Measurements from ENCODE around the gene DPEP1. TPM values are rescaled to one million over a fixed set of nuclear protein-coding genes. Genes with fewer than 3 reads are reported as not detected.
A peak's percentile ranks its signal among the peaks of the same experiment; 100 is the strongest.
"Not testable (repeated sequence)": the region's sequence is repeated elsewhere in the genome, so short reads cannot be mapped to it uniquely, and the experiment has no call there.

The DPEP1 gene
- total and polyA plus RNA-seq, 7 donors, result 0.92 to 1.2 TPM; not detected in 5

GRCh38 chr16:89669755-89670154 is 56.3 kb downstream of the DPEP1 start:
- no peaks in the 10 kb centered on the region for H3K27me3 ChIP-seq
- no peak overlapping the region for H3K4me3 ChIP-seq
- no peak for DNase-seq
- no peak for TF ChIP-seq EP300 (IDR thresholded peaks at IDR 0.05)
- TF ChIP-seq POLR2A (IDR thresholded peaks at IDR 0.05), result no peak
- no peak for TF ChIP-seq CTCF (IDR thresholded peaks at IDR 0.05)
- no peak for TF ChIP-seq POLR2AphosphoS5 (IDR thresholded peaks at IDR 0.05)
- H3K27ac ChIP-seq, result no peak overlapping the region
- no peaks in the 10 kb centered on the region for H3K36me3 ChIP-seq
- H3K9me3 ChIP-seq, result no peaks in the 10 kb centered on the region
- no peaks in the 10 kb centered on the region for H3K4me1 ChIP-seq
- 82 to 94% methylated on average over 13 of the region's 13 CpGs for WGBS, 2 donors
- intact Hi-C loops (cut with DNase I), result no loop called here

- no peak overlapping the region for H3K4me3 ChIP-seq
- H3K9me3 ChIP-seq, result no peaks in the 10 kb centered on the region
- H3K27ac ChIP-seq, result no peak overlapping the region
- H3K36me3 ChIP-seq, result no peaks in the 10 kb centered on the region
- DNase-seq, result no peak
- intact Hi-C loops (cut with DNase I), result no loop called here
- no peak for TF ChIP-seq CTCF (IDR thresholded peaks at IDR 0.05)
- no peak for TF ChIP-seq EP300 (IDR thresholded peaks at IDR 0.05)
- no peak for TF ChIP-seq POLR2A (IDR thresholded peaks at IDR 0.05)
- no peak for TF ChIP-seq POLR2AphosphoS5 (IDR thresholded peaks at IDR 0.05)
- no peaks in the 10 kb centered on the region for H3K4me1 ChIP-seq
- H3K27me3 ChIP-seq, result no peaks in the 10 kb centered on the region
- 83 to 88% methylated on average over 10 of the region's 10 CpGs for WGBS, 2 donors
Observed at GRCh38 chr16:89670496-89671431, 57.3 kb downstream of the DPEP1 start.

- H3K4me1 ChIP-seq; DNase-seq; H3K9me3 ChIP-seq; H3K36me3 ChIP-seq; H3K27me3 ChIP-seq; H3K27ac ChIP-seq; H3K4me3 ChIP-seq; intact Hi-C loops (cut with DNase I): not testable (repeated sequence)
- WGBS, 2 donors, result 87 to 90% methylated on average over 4 of the region's 4 CpGs
Observed at GRCh38 chr16:89671565-89671964, 58.1 kb downstream of the DPEP1 start.

GRCh38 chr16:89672177-89672941 is 58.9 kb downstream of the DPEP1 start:
- Histone ChIP-seq H3K4me3 (no peak overlapping the region), H3K27ac (peak overlapping the region in 1 of 4 donors; percentile 8), H3K27me3 (no peaks in the 10 kb centered on the region), H3K9me3 (no peaks in the 10 kb centered on the region), H3K36me3 (no peaks in the 10 kb centered on the region), H3K4me1 (no peaks in the 10 kb centered on the region)
- intact Hi-C loops (cut with DNase I), result no loop called here
- 93 to 94% methylated on average over 16 of the region's 16 CpGs for WGBS, 2 donors
- no peak for DNase-seq
- TF ChIP-seq POLR2A (IDR thresholded peaks at IDR 0.05) (no peak), POLR2AphosphoS5 (IDR thresholded peaks at IDR 0.05) (no peak), CTCF (IDR thresholded peaks at IDR 0.05) (no peak), EP300 (IDR thresholded peaks at IDR 0.05) (no peak)

GRCh38 chr16:89678258-89678657 is 64.8 kb downstream of the DPEP1 start:
- Histone ChIP-seq H3K9me3 (no peaks in the 10 kb centered on the region), H3K27me3 (no peaks in the 10 kb centered on the region), H3K27ac (no peak overlapping the region), H3K4me1 (no peaks in the 10 kb centered on the region), H3K36me3 (no peaks in the 10 kb centered on the region), H3K4me3 (no peak overlapping the region)
- intact Hi-C loops (cut with DNase I), result no loop called here
- 96 to 97% methylated on average over 2 of the region's 2 CpGs for WGBS, 2 donors
- TF ChIP-seq POLR2A (IDR thresholded peaks at IDR 0.05) (no peak), POLR2AphosphoS5 (IDR thresholded peaks at IDR 0.05) (no peak), CTCF (IDR thresholded peaks at IDR 0.05) (no peak)
- DNase-seq, result no peak

Measured in sigmoid colon (tissue), 7 donors.